ENCODE data around the gene PGLYRP2. TPM values are rescaled to one million over a fixed set of nuclear protein-coding genes. Genes with fewer than 3 reads are reported as not detected.

Gene PGLYRP2
- total RNA-seq, 1 donor from 2014 or later, result not detected

DNA sequence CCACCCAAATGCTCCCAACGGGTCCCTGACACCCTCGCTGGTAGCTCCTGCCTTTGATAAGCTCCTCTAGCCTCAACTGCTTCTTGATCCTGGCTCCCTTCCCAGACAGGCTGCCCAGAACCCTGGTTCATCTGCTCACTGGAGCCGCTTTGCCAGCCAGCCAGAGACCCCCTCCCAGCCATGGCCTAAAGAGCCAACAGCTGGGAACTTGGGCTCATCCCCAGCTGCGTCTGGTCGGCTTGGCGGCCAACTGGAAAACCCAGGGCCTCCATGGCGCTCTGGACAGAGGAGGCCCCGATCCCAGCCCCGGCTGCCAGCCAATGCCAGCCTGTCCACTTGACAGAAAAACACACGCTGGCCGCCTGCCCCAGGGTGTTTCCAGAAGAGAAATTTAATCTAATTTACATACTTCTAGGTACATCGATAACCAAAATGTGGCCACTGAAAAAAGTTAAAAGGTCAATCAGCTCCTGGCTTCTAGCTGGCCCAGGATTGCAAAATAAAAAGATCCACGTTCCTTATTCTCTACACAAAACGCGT, 57.5 kb downstream of the PGLYRP2 start:
- Mint-ChIP-seq H3K27ac (no peak overlapping the region), H3K36me3 (peaks cover 24% of the 10 kb centered on the region), H3K27me3 (no peaks in the 10 kb centered on the region), H3K4me1 (ENCODE audit: unreplicated experiment) (peaks cover 9% of the 10 kb centered on the region), H3K9me3 (no peaks in the 10 kb centered on the region), H3K4me3 (no peak overlapping the region)
- no peak for TF ChIP-seq CTCF (conservative IDR thresholded peaks at IDR 0.05)
- DNase-seq (ENCODE audit: extremely low spot score, unreplicated experiment), result no peak

DNA sequence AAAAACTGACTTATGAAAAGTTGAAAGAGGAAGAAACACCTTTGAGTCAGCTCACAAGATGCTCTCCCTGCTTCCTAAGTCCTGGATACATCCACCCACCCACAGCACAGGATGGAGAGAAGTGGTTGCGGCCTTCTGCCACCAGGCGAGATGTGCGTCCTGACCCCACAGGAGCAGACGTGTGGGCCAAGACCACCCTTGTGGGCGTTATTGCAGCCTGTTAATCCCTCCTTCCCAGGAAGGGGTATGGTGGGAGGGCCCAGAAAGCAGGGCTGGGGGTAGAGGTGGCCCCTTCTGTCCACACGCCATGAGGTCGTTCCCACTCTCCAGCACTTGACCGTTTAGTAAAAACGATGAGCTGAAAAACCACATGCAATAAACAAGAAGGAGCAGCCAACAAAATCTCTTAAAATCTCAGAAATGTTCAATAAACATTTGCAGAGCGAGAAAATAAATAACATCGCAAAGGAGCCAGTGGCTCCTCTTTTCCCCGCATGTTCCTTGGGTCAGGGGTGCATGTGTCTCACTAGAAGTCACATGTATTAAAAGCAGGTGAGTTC, 58.1 kb downstream of the PGLYRP2 start:
- Mint-ChIP-seq H3K4me1 (ENCODE audit: unreplicated experiment) (peaks cover 15% of the 10 kb centered on the region), H3K4me3 (no peak overlapping the region), H3K27me3 (no peaks in the 10 kb centered on the region), H3K9me3 (no peaks in the 10 kb centered on the region), H3K27ac (no peak overlapping the region), H3K36me3 (peaks cover 25% of the 10 kb centered on the region)
- no peak for DNase-seq (ENCODE audit: extremely low spot score, unreplicated experiment)
- TF ChIP-seq CTCF (conservative IDR thresholded peaks at IDR 0.05), result no peak

GRCh38 chr19:15419413-15420025, 59.8 kb downstream of the PGLYRP2 start:
- DNase-seq (ENCODE audit: extremely low spot score, unreplicated experiment), result no peak
- peak; percentile 18 for TF ChIP-seq CTCF (conservative IDR thresholded peaks at IDR 0.05)
- Mint-ChIP-seq H3K27me3 (no peaks in the 10 kb centered on the region), H3K27ac (peak overlapping the region; percentile 100), H3K4me3 (peak overlapping the region; percentile 100), H3K36me3 (peaks cover 23% of the 10 kb centered on the region), H3K4me1 (ENCODE audit: unreplicated experiment) (peaks cover 18% of the 10 kb centered on the region), H3K9me3 (no peaks in the 10 kb centered on the region)

Small RNAs within 50 kb of the gene (microRNA-seq; reads per million reads assigned to microRNA genes)
- not detected for gene MIR1470

Other genes starting within 250 kb of the PGLYRP2 start
- gene EPHX3, start 247.1 kb downstream of the PGLYRP2 start, total RNA-seq (ENCODE audit: low replicate concordance), result 5.1 and 9.4 TPM in 2 replicates
- gene BRD4, start 147.0 kb downstream of the PGLYRP2 start, total RNA-seq (ENCODE audit: low replicate concordance), result 108 and 123 TPM in 2 replicates
- gene AKAP8, start 99.7 kb downstream of the PGLYRP2 start, total RNA-seq (ENCODE audit: low replicate concordance), result 34.8 and 37.0 TPM in 2 replicates
- gene AKAP8L, start 60.5 kb downstream of the PGLYRP2 start, total RNA-seq (ENCODE audit: low replicate concordance), result 104 and 166 TPM in 2 replicates
- 37.3 and 45.8 TPM in 2 replicates for gene WIZ, start 29.5 kb downstream of the PGLYRP2 start, total RNA-seq (ENCODE audit: low replicate concordance)
- not detected in 2 replicates for gene RASAL3, start 15.0 kb downstream of the PGLYRP2 start, total RNA-seq (ENCODE audit: low replicate concordance)
- gene CYP4F22, start 29.0 kb upstream of the PGLYRP2 start, total RNA-seq (ENCODE audit: low replicate concordance), result not detected in 2 replicates
- gene CYP4F8, start 135.7 kb upstream of the PGLYRP2 start, total RNA-seq (ENCODE audit: low replicate concordance), result not detected in 2 replicates
- gene CYP4F3, start 161.4 kb upstream of the PGLYRP2 start, total RNA-seq (ENCODE audit: low replicate concordance), result 0.40 and 0.56 TPM in 2 replicates
- 0.52 and 1.2 TPM in 2 replicates for gene CYP4F12, start 193.6 kb upstream of the PGLYRP2 start, total RNA-seq (ENCODE audit: low replicate concordance)
- not detected in 2 replicates for gene OR10H2, start 248.5 kb upstream of the PGLYRP2 start, total RNA-seq (ENCODE audit: low replicate concordance)